Epithelial cell of esophagus (primary cell): ENCODE data around the gene TMTC2.

ENCODE experiments used
- DNase-seq: peaks from one replicate; pipeline ENCODE4 v3.0.0; 2010; ENCODE audit warnings: low read depth
- H3K4me3 ChIP-seq: 2 replicates; pipeline ENCODE4 v1.5.1; 2011; ENCODE audit warnings: mild to moderate bottlenecking, low read length, control low read depth
- CTCF ChIP-seq: IDR thresholded peaks from 2 replicates; pipeline ENCODE4 v1.5.1; 2011; ENCODE audit warnings: low read depth, mild to moderate bottlenecking, low read length, control low read depth, inconsistent platforms; ENCODE audit not compliant: insufficient read depth; ENCODE audit errors: missing control alignments

Gene TMTC2

GRCh38 chr12:82805812-82806497 is 119.2 kb downstream of the TMTC2 start:
- DNase-seq = peak; percentile 78
- no peak for TF ChIP-seq CTCF

GRCh38 chr12:82807132-82807737 is 120.5 kb downstream of the TMTC2 start:
- no peak for TF ChIP-seq CTCF
- DNase-seq = no peak
- H3K4me3 ChIP-seq = no peak overlapping the region

More at GRCh38 chr12:82805812-82806497, 119.2 kb downstream of the TMTC2 start:
- H3K4me3 ChIP-seq = no peak overlapping the region

GRCh38 chr12:82810568-82810967 is 123.9 kb downstream of the TMTC2 start:
- no peak for DNase-seq
- no peak for TF ChIP-seq CTCF
- no peak overlapping the region for H3K4me3 ChIP-seq

GRCh38 chr12:82817368-82817767 is 130.7 kb downstream of the TMTC2 start:
- DNase-seq = peak; percentile 28
- no peak for TF ChIP-seq CTCF
- no peak overlapping the region for H3K4me3 ChIP-seq

GRCh38 chr12:82818271-82819035 is 131.7 kb downstream of the TMTC2 start:
- no peak for TF ChIP-seq CTCF
- no peak overlapping the region for H3K4me3 ChIP-seq
- DNase-seq = peak; percentile 1

- TF ChIP-seq CTCF = no peak
- no peak overlapping the region for H3K4me3 ChIP-seq
- no peak for DNase-seq
These were observed 139.8 kb downstream of the TMTC2 start for GRCh38 chr12:82826505-82826904.

GRCh38 chr12:82832096-82832495 is 145.4 kb downstream of the TMTC2 start:
- H3K4me3 ChIP-seq = no peak overlapping the region
- no peak for TF ChIP-seq CTCF
- DNase-seq = no peak
